Urothelium cell line (cell line): Measurements from ENCODE around the gene DZIP1.
"Not testable (repeated sequence)": the region's sequence is repeated elsewhere in the genome, so short reads cannot be mapped to it uniquely, and the experiment has no call there.

ENCODE experiments used
- DNase-seq: peaks from one replicate; pipeline ENCODE4 v3.0.0; 2011; ENCODE audit warnings: low spot score, mixed read lengths
- FAIRE-seq: peaks from 2 replicates; lab custom pipeline; 2011; peaks lifted over from hg19 to GRCh38; lab: Jason Lieb, UNC

The DZIP1 gene

DNA sequence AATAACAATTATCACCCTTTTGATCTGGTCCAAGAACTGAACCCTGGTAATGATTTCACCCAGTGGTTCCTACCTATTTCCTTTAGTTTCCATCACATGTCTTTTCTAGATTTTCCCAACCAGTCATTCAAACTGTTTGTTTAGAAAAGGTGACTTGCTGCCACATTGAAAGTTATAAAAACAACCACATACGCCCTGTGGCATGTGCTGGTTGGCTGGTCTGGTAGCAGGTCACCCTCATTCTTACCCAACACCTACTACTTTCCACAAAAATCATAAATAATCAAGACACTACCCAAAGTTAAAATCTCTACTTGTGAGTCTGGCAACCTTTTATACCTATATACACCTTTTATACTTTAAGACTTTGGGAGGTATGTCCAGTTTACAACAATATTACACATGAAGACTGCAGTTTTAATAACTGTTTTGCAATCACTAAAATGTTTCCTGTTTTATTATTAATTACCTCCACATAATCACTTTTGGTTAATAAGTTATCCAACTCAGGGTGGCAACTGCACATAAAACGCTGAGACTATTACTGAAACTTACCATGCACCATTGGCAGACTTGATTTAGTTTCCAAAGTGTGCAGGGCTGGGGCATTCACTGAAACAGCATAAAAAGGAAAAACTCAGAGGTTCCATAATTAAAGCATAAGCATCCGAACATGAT lies 38.9 kb downstream of the DZIP1 start:
- FAIRE-seq (no peak), DNase-seq (no peak)

DNA sequence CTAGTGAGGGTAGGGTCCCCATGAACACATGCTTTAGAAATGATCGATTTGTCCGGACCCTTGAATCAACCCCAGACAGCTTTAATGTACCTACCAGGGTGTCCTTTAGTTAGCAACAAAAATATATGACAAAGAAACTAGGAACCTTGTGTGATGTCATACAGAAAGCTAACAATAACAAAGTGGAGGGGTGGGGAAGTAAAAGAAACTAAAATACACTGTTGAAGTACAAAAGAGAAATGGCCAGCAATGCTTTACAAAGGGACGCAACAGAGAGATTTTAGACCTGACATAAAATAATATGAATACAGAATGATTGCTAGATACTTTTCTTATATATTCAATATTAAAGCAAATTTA lies 40.0 kb downstream of the DZIP1 start:
- FAIRE-seq: no peak
- DNase-seq: no peak

DNA sequence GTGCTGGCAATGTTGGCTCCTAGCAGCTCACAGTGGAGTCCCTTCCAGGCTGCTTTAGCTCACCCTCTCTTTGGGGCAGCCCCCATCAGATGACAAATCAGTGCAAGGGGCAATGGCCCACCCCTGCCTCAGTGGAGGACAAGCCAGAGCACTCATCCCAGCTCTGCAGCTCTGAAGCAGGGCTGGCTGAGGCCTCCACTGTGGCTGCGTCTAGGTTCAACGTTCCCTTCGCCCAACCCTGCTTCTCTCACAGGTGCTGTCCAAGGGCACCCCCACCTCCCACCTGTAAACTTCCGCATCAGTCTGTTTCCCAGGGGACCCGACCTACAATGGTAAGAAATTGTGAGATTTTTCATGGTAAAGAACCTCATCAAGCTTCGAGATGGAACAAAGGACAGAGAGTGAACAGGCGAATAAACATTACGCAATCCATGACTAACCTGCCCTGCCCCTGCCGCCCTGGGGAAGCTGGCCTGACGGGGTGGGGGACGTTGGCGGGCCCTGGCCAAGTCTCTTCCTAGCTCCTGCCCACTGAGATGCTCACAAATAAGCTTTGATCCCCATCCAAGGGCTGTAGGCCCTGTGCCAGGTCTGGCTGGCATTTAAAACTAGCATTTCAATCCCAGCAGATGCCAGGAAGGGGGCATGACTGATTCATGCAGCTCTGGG lies 40.5 kb downstream of the DZIP1 start:
- peak; percentile 67 for DNase-seq

DNA sequence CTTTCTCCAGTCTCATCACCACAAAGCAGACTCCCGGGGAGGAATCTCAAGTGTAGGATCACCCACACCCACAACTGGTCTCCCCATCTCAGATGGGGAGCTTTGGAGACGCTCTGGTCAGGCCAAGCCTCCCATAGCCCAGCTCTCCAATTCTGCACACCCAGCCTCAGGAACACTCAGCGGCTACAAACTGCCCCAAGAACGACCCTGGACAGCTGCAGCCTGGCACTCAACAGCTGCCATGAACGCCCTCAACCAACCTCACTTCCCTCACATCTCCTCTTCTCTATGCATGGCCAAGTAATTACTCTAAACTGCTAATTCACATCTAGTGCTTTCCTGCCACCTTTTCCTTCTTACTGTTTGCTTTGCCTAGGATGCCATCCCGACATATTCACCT lies 42.6 kb downstream of the DZIP1 start:
- DNase-seq (no peak), FAIRE-seq (no peak)

More for the DNA sequence above, 40.5 kb downstream of the DZIP1 start:
- no peak for FAIRE-seq

DNA sequence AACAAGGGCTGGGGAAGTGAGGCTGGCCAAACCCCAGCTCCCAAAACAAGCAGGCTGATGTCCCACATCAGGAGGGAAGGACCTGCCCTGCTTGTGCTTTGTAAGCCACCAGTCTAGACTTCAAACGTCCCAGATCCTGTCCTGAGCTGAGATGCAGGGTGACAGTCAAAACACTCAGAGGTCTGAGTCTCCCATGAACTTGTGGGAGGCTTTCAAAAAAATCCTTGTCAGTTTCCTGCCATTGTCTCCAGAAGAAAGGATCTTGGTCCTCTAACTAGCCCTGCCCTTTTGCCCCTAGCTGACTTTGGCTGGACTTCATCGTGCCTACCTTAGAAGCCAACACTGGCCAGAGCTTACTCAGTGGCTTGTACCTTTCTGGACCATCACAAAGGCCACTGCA lies 43.3 kb downstream of the DZIP1 start:
- FAIRE-seq (no peak), DNase-seq (no peak)

DNA sequence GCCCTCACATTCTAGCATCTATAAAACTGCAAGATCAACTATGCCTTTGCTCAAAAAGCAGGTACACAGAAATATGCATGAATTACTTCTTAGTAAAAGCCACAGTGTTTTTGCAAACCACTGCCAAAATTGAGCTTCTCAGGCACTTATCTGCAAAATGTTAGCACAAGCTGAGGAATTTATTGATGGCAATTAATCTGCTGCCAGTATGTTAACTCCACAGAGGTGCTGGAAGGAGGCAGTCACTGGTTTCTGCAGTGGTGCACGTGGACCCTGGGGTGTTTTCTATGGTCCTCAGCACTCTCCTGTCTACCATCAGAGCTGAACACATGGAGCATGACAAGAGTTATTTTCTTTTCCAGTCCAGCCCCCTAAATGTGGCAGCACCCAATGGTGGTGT lies 47.8 kb downstream of the DZIP1 start:
- no peak for FAIRE-seq
- no peak for DNase-seq

DNA sequence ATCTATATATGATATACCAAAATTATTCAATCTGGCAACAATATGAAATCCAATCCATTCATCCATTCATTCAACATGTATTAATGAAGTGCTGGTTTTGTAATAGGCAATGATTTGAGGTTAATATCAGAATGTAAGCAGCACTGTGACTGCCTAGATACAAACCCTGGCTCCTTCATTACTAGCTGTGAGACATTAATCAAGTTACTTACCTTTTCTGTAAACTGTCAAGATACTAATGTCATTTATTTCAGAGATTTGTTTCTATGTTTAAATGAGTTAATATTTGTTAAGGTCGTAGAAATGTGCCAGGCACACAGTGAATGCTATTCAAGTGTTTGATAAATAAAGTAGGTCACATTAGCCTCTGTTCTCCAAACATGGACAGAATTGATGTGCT lies 51.0 kb downstream of the DZIP1 start:
- FAIRE-seq (no peak), DNase-seq (no peak)

DNA sequence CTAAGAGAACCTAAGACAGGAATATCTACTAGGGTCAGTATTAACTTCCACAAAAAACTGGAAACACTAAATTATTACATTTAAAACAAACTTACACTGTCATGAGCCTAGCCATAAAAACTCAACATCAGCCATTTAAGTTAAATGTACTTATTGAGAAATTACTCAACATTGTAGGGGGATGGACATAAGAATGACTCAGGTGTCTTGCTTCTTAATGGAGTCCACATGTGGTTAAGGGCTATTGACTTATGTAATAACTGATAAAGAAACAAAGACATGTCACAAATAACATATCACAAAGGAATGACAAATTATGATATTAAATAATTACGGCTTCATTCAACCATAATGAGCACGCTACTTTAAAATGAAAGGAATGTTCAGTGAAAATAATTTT lies 55.8 kb downstream of the DZIP1 start:
- no peak for FAIRE-seq
- DNase-seq: no peak

DNA sequence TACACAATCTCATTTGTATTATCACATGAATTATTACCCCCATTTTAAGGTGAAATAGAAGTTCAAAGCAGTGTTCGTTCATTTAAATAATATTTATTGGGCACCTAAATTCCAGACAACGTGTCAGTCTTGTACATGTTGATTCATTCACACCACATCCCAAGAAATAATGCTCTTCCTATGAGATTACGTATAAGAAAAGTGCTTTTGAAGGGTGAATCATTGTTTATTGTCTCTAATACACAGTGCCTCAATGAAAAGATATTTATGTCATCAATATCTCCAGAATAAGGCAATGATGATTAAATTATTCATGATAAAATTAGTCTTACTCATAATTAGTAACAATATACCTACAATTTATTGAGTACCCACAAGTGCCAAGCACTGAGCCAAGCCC lies 56.4 kb downstream of the DZIP1 start:
- FAIRE-seq: no peak
- no peak for DNase-seq

DNA sequence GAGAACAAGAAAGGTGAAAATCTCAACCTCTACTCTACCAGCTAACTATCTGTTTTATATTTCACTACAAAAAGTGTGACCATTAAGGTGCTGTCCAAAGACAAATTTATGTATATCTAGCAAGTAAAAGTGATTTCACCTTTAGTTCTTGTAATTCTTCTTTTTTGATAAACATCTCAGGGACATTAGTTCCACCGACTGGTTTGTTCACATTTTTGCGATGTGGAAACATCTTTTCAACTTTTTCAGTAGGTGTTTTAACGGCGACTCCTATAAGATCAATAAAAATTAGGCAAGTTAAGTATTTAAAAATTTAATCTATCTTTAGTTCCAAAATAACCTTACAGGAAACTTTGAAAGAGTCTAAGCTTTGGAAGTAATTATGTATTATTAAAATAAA lies 58.6 kb downstream of the DZIP1 start:
- DNase-seq (no peak), FAIRE-seq (no peak)

DNA sequence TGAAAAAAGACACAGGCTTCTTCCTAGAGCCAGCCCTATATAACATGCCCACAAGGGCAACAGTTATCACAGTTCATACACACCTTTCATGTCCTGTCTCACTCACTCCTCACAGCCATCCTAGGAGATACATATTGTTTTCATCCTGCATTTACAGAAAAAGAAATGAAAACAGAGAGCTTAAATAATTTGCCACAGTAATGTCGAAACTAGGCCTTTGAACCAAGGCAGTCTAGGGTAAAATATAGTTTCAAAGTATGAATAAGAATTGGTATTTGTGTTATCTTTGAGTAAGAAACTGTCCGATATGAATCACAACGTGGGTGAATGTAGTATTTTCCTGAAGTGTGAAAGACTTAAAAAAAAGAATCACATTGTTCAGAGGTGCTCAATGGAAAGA lies 65.2 kb downstream of the DZIP1 start:
- DNase-seq (no peak), FAIRE-seq (no peak)

DNA sequence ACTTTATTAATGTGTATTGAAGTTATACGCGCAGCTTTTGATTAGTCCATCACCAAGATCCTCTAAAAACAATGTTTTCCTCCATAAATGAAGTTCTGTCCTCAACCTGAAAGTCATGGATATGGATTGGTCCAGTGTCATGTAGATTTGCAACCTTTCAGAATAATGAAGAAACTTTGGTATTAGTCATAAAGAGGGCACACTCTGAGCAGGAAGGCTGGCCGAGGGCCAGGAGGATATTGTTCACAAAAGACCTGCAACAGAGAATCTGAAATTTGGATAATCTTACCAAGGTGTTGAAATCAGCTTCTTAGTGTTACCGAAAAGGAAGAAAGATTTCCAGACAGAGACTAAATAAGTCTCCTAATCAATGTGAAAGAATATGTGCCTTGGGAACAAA lies 71.3 kb downstream of the DZIP1 start:
- no peak for DNase-seq
- FAIRE-seq: no peak

DNA sequence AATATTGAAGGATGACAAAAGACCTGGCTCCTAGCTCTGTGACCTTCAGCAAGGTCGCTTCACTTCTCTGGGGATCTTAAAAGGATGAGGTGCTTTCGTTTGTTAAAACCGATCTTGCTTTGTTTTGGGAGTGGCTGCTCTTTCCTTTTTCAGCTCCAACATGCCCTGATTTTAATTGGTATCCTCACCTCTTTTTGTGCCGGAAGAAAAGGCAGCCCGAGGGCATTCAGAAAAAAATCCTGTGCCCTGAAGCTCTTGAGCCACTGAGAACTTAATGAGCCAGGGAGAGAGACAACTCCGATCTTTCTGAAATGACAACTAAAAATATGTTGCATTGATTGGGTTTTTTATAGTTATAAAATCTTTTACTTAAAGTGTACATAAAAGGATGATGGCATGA lies 72.6 kb downstream of the DZIP1 start:
- FAIRE-seq (no peak), DNase-seq (no peak)

DNA sequence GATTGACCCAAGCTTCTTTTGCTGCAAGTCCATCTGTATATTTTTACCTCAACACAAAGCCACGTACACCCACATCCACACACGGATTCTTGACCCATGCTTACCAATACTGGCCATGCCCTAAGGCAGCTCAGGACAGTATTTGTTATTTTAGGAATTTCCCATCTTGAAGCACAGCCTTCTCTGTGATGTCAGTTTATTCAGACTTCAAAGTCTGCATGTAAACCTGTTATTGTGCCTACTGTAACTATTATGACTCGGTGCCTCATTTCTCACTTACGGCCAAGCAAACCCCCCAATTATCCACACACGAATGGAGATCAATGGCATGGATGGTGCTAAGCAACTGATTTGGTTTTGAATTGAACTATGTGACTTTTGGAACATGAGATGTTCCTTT lies 74.5 kb downstream of the DZIP1 start:
- no peak for DNase-seq

DNA sequence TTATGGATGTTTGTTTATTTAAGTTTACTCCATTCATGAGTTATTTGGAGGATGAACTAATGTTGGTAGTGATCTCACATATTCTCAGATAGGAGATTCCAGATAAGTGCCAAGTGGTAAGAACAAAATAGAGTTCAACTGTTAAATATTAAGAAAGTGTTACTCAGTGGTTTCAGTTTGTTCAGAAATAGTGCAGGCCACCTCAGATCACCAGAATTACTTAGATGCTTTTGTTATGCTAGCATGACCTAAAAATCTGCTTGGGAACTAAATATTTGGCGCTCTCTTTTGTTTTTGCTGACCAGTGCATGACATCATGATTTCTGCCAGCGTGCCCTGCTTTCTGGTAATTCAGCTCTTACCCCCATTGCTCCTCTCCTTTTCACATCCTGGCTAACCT lies 76.4 kb downstream of the DZIP1 start:
- DNase-seq (no peak), FAIRE-seq (no peak)

More for the DNA sequence above, 74.5 kb downstream of the DZIP1 start:
- FAIRE-seq: no peak

DNA sequence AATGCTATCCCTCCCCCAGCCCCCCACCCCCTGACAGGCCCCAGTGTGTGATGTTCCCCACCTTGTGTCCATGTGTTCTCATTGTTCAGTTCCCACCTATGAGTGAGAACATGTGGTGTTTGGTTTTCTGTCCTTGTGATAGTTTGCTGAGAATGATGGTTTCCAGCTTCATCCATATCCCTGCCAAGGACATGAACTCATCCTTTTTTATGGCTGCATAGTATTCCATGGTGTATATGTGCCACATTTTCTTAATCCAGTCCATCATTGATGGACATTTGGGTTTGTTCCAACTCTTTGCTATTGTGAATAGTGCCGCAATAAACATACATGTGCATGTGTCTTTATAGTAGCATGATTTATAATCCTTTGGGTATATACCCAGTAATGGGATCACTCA lies 78.7 kb downstream of the DZIP1 start:
- not testable (repeated sequence) for FAIRE-seq, DNase-seq

DNA sequence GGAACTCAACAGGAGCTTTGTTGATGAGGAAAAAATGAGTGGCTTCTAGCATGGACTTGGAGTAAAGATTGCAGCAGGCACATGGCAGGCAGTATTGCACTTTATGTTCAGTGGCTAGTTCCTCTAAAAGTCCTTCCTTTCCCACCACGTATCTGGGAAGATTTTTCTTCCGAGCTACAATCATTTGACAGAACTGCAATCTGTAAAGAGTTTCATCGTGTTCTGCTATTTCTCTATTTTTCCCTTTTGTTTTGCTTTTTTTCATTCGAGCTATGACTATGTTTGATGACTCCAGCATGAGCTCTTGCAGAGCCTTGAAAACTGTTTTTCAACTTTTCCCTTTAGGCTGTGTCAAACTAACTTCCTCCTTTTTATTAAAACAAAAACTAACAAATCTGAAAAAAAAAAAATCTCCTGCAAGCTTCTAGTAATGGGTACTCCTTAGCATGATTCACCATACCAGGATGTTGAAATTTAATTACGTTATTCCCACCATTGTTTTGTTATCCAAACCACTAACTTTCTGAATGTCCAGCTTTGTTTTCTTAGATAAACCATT lies 79.7 kb downstream of the DZIP1 start:
- no peak for FAIRE-seq

DNA sequence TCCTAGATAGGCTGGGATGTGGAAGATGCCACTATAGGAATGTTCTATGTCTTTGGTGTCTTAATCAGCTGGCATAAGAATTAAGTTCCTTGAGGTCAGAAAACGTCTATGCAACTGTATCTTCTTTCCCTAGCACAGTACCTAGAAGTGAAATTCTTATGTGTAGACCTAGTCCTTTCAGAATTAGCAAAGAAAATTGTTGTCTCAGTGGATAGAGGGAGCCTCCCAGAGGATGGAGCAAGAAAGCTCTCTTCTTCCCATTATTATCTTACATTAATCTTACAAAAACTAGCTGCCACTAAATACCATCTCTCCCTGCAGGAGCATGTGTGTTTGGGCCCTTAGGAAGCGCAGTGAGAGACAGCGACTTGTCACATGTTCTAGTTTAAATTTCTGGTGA lies 80.4 kb downstream of the DZIP1 start:
- FAIRE-seq (no peak), DNase-seq (no peak)

More for the DNA sequence above, 79.7 kb downstream of the DZIP1 start:
- peak; percentile 10 for DNase-seq

DNA sequence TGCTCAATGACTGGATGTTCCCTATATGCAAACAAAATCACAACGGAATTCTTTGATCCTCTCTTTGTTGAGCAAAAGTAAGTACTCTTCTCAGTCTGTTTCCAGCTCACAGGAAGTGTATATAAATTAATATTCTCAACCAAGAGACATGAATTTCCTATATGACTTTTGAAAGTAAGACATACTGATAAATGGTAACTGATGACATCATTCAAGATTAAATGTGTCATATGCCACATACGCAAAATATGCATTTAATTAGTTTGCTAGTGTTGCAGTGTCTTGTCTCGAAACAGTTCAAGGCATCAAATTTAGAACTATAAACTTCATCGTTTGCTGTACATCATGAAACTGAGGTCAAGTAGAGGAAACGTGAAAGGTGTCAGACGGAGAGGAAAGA lies 84.1 kb downstream of the DZIP1 start:
- no peak for DNase-seq
- FAIRE-seq: no peak

DNA sequence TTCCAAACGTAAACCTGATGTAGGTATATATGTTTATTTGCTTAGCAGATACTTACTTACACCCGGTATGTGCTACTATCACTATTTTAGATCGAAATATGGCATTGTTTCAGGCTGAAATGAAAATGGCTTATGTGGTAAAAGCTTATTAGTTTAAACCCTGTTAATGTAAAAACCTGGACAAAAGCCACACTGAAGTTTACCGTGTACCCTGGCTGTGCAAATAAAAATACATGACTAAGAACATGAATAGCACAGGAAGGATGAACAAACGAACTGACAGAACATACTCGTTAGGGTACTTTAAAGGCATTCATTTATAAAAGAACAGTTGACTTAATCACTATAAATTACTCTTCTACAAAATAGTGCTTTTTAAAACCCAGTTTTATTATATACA lies 85.4 kb downstream of the DZIP1 start:
- DNase-seq (no peak), FAIRE-seq (no peak)

DNA sequence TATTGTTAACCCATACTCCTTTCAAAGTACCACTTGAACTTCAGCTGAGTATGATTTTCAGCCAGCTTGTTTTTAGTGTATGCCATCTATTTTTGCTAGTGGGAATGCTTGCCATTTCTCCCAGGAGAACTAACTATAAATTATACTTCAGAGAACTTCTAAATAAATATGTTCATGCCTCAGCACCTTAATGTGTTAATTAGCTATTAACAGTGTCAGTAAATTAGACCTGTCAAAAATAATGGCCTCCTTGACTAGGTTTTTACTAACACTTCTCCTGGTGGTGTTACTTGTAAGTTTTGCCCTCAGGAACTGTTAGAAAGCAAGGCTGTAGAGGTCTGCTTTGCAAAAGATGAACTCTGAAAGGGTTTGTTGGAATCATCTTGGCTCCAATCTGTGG lies 87.5 kb downstream of the DZIP1 start:
- FAIRE-seq (no peak), DNase-seq (no peak)

DNA sequence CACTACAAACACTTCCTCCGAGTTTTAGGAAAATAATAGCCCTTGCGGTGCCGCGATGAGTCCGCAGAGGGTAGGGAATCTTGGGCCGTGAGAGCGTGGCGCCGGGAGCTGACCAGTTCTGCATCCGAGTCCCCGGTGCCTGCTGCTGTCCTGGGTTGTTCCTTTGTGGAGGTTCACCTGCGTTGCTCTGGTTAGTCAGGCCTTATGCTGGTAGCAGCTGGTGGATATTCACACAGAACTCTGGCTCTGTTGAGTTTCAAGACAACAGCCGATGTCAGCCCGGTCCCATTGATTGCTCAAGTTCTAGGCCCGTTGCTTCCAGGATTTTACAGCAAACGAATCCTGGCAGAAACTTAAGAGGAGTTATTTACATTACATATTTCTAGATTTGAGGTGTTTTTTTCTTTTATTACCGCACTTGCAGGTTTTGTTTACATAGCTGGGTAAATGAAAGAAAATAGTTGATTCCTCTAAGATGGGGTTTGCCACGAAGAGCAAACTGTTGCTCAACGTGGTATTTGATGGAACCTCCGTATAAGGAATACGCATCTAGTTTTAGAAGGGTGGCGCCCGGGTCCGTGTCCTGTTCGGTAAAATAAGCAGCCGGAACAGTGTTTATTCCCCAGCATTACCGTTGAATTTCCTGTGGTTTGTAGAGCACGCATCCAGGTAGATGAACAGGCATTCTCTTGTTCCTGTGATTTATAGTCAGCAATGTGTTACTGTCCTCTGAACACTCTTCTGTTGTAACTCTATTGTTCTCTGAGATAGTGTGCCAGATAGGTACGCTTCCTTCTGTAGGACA lies 90.7 kb downstream of the DZIP1 start:
- no peak for FAIRE-seq
- no peak for DNase-seq
